Gastroesophageal sphincter (tissue), 2 donors: ENCODE data around the gene MAN2B1.
"Not testable (repeated sequence)": the region's sequence is repeated elsewhere in the genome, so short reads cannot be mapped to it uniquely, and the experiment has no call there.

Source experiments
- EP300 ChIP-seq: sonication (generic); formaldehyde crosslinking; IDR thresholded peaks from one replicate; pipeline ENCODE4 v1.6.1; 2017; ENCODE audit warnings: antibody characterized with exemption, mild to moderate bottlenecking
- POLR2A ChIP-seq, 2 donors: fragments of 450-650 bp; IDR thresholded peaks; one replicate each; pipeline ENCODE4 v1.6.1; 2017; ENCODE audit warnings: antibody characterized with exemption in 2 of 2, mild to moderate bottlenecking in 2 of 2, moderate library complexity in 1 of 2

DNA sequence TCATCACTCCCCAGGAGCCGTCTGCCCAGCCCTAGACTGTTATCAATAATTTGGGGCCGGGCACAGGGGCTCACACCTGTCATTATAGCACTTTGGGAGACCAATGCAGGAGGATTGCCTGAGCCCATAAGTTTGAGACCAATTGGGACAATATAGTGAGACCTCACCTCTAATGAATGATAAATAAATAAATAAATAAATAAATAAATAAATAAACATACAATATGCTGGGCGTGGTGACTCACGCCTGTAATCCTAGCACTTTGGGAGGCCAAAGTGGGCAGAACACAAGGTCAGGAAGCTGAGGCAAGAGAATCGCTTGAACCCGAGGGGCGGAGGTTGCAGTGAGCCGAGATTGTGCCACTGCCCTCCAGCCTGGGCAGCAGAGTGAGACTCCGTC is 46.8 kb upstream of the MAN2B1 start:
- not testable (repeated sequence) for TF ChIP-seq EP300; POLR2A (IDR thresholded peaks at IDR 0.05)
